OCI-LY7 (cell line): ENCODE measurements around the gene DKK3.

Experiments
- CTCF ChIP-seq: fragments of 200-600 bp; sonication (generic); conservative IDR thresholded peaks from 2 replicates; pipeline ENCODE4 v1.5.1; 2014; ENCODE audit warnings: mild to moderate bottlenecking, antibody characterized with exemption, low read length, moderate library complexity, mixed read lengths
- EZH2phosphoT487 ChIP-seq: fragments of 200-600 bp; sonication (generic); IDR thresholded peaks from 2 replicates; pipeline ENCODE4 v1.6.1; 2018; ENCODE audit warnings: low read depth, borderline replicate concordance, mild to moderate bottlenecking, mixed run types, antibody characterized with exemption, low read length, moderate library complexity, mixed read lengths

- TF ChIP-seq CTCF (no peak), EZH2phosphoT487 (no peak)
Measured at GRCh38 chr11:11982975-11983374, 25.5 kb downstream of the DKK3 start.
